Smooth muscle cell (in vitro differentiated cells): Measurements from ENCODE around the gene ZNF236. TPM values are rescaled to one million over a fixed set of nuclear protein-coding genes. Genes with fewer than 3 reads are reported as not detected.

Experiments used
- DNase-seq: peaks from one replicate; lab custom pipeline; 2025; ENCODE audit not compliant: unreplicated experiment; lab: John Stamatoyannopoulos, UW
- H2AFZ ChIP-seq: fragments of 200-600 bp; sonication (generic); 2 replicates; pipeline ENCODE4 v1.6.0; 2016; ENCODE audit warnings: antibody characterized with exemption, low read depth, mild to moderate bottlenecking
- H3F3A ChIP-seq: fragments of 200-600 bp; sonication (generic); 2 replicates; pipeline ENCODE4 v1.6.0; 2017; ENCODE audit warnings: antibody characterized with exemption, low read depth
- H3K27ac ChIP-seq: fragments of 200-600 bp; sonication (generic); 2 replicates; pipeline ENCODE4 v1.5.1; 2016; ENCODE audit warnings: low read depth, mild to moderate bottlenecking
- H3K27me3 ChIP-seq: fragments of 200-600 bp; sonication (generic); 2 replicates; pipeline ENCODE4 v1.6.1; 2016; ENCODE audit warnings: low read depth, mild to moderate bottlenecking
- H3K36me3 ChIP-seq: fragments of 200-600 bp; sonication (generic); 2 replicates; pipeline ENCODE4 v1.5.1; 2016; ENCODE audit warnings: low read depth
- H3K4me1 ChIP-seq: fragments of 200-600 bp; sonication (generic); 2 replicates; pipeline ENCODE4 v1.5.1; 2016; ENCODE audit warnings: low read depth
- H3K4me2 ChIP-seq: fragments of 200-600 bp; sonication (generic); 2 replicates; pipeline ENCODE4 v1.6.0; 2016; ENCODE audit warnings: mild to moderate bottlenecking
- H3K4me3 ChIP-seq: fragments of 200-600 bp; sonication (generic); 2 replicates; pipeline ENCODE4 v1.5.1; 2016; ENCODE audit warnings: mild to moderate bottlenecking
- H3K79me2 ChIP-seq: fragments of 200-600 bp; sonication (generic); 2 replicates; pipeline ENCODE4 v1.6.0; 2016; ENCODE audit warnings: low read depth, mild to moderate bottlenecking
- H3K9ac ChIP-seq: fragments of 200-600 bp; sonication (generic); 2 replicates; pipeline ENCODE4 v1.6.0; 2016; ENCODE audit warnings: low read depth
- H3K9me3 ChIP-seq: fragments of 200-600 bp; sonication (generic); replicated peaks from 2 replicates; pipeline ENCODE4 v1.5.1; 2016; ENCODE audit warnings: low read depth
- H4K20me1 ChIP-seq: fragments of 200-600 bp; sonication (generic); 2 replicates; pipeline ENCODE4 v1.6.0; 2016; ENCODE audit warnings: low read depth
- CTCF ChIP-seq: fragments of 200-600 bp; sonication (generic); IDR thresholded peaks from 2 replicates; pipeline ENCODE4 v1.5.1; 2017; ENCODE audit warnings: borderline replicate concordance, mild to moderate bottlenecking, antibody characterized with exemption; ENCODE audit not compliant: insufficient read depth, poor library complexity, severe bottlenecking
- WGBS: methylation state at CpG from one replicate; pipeline ENCODE4 v1.1.7; 2016; ENCODE audit warnings: low lambda C conversion rate; 5-methylcytosine and 5-hydroxymethylcytosine counted together
- polyA plus RNA-seq: library from polyadenylated mRNA; unstranded; fragments of >200 nt; fragmentation: Nextera tagmentation; extraction: Ambion mirVana; gene quantifications from 2 replicates; pipeline ENCODE4 v1.2.1, GENCODE V29; 2016
- total RNA-seq: library from RNA; depleted of rRNA; stranded (reverse); fragments of >200 nt; gene quantifications from 2 replicates; pipeline ENCODE4 v1.2.3, GENCODE V29; 2014

ZNF236 gene
- total and polyA plus RNA-seq, 2 experiments from 2014 or later: 4.1 to 6.2 TPM

GRCh38 chr18:76972846-76973519, 150.6 kb downstream of the ZNF236 start:
- WGBS: 89% methylated on average over 13 of the region's 13 CpGs
- no peak overlapping the region for H2AFZ ChIP-seq

GRCh38 chr18:76973520-76974266, 151.3 kb downstream of the ZNF236 start:
- Histone ChIP-seq H4K20me1 (no peaks in the 10 kb centered on the region), H3K27me3 (no peaks in the 10 kb centered on the region), H3K27ac (no peak overlapping the region), H3K79me2 (no peaks in the 10 kb centered on the region), H3K36me3 (no peaks in the 10 kb centered on the region), H3K4me1 (no peaks in the 10 kb centered on the region), H3K9ac (no peak overlapping the region), H3K4me2 (no peak overlapping the region), H2AFZ (no peak overlapping the region), H3K4me3 (no peak overlapping the region), H3F3A (no peaks in the 10 kb centered on the region), H3K9me3 (no peaks in the 10 kb centered on the region)
- DNase-seq: no peak
- no peak for TF ChIP-seq CTCF
- 98% methylated on average over 20 of the region's 20 CpGs for WGBS

More at GRCh38 chr18:76972846-76973519, 150.6 kb downstream of the ZNF236 start:
- Histone ChIP-seq H3K4me2 (no peak overlapping the region), H3K9ac (no peak overlapping the region), H3K4me3 (no peak overlapping the region), H3K27ac (no peak overlapping the region), H3K9me3 (no peaks in the 10 kb centered on the region), H3K27me3 (no peaks in the 10 kb centered on the region), H3K79me2 (no peaks in the 10 kb centered on the region), H3K36me3 (no peaks in the 10 kb centered on the region), H3F3A (no peaks in the 10 kb centered on the region), H3K4me1 (peaks cover 3% of the 10 kb centered on the region), H4K20me1 (no peaks in the 10 kb centered on the region)
- DNase-seq: no peak
- TF ChIP-seq CTCF: no peak

GRCh38 chr18:76974386-76974785, 152.0 kb downstream of the ZNF236 start:
- Histone ChIP-seq H4K20me1 (no peaks in the 10 kb centered on the region), H2AFZ (no peak overlapping the region), H3K79me2 (no peaks in the 10 kb centered on the region), H3K9ac (no peak overlapping the region), H3K4me2 (no peak overlapping the region), H3K4me3 (no peak overlapping the region), H3K27ac (no peak overlapping the region), H3F3A (no peaks in the 10 kb centered on the region), H3K4me1 (no peaks in the 10 kb centered on the region), H3K36me3 (no peaks in the 10 kb centered on the region), H3K27me3 (no peaks in the 10 kb centered on the region), H3K9me3 (no peaks in the 10 kb centered on the region)
- no peak for TF ChIP-seq CTCF
- no peak for DNase-seq
- WGBS: 87% methylated on average over 5 of the region's 5 CpGs
